Colon (tissue), 2 donors: ENCODE measurements around the gene FADS6.

Experiments used
- FAIRE-seq: peaks from 2 replicates; lab custom pipeline; 2012; peaks lifted over from hg19 to GRCh38; lab: Jason Lieb, UNC
- donor health status: control.
- donor health status: control.

Gene FADS6

DNA sequence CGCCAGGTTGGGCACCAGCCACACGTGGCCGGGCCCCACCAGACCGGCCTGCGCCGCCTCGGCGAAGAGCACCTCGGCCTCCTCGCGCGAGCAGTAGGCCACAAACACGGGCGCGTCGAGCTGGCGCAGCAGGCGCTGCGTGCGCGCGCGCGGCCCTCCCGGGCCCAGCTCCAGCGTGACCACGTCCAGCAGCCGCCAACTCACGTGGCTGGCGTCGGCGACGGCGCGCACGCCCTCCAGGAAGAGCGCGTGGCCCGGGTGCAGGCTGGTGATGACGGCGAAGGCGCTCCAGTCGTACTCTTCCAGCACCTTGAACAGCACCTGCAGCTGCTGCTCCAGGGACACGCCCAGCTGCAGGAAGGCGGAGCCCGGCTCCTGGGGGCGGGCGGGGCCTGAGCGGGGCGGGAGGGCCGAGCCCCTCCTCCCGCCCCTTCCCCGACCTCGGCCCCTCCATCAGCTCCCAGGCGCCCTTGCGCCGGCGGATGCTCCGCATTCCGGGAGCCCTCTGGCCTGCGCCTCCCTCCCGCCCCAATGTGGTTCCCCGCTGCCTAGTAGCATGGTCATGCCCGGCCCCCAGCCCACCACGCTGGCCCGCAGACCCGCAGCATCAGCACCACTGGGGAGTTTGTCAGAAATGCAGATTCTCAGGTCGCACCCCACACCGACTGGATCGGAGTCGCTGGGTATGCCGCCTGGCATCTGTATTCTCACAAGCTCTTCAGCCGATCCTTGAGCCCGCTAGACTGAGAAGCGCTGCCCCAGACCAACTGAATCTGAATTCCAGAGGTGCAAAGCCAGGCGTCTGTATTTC, 41.0 kb downstream of the FADS6 start:
- no peak for FAIRE-seq

DNA sequence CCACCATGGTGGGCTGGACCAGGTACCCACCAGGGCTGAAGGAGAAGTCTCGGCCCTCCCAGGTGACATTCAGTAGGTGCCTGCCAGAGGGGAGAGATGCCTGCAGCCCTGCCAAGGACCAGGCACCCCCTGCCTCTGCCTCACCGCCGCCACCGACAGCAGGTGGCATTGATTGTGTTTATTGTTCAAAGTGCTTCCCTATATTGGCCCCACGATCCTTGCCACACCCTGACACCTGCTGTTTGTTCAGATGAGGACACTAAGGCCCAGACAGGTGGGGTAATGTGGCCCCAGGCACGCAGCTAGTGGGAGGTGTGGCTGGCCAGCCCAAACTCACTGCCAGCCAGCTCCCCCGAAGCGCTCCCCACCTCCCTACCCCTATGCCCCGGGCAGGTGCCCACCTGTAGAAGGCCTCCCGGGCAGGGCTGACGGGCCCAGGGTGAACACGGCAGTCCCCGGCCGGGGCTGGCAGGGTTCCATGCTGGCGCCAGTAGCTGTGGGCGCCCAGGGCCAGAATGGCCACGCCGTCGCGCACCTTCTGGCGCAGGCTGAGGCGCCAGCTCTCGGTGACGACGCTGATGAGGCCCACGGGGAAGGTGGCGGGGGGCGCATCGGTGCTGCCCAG, 41.7 kb downstream of the FADS6 start:
- FAIRE-seq, result no peak

DNA sequence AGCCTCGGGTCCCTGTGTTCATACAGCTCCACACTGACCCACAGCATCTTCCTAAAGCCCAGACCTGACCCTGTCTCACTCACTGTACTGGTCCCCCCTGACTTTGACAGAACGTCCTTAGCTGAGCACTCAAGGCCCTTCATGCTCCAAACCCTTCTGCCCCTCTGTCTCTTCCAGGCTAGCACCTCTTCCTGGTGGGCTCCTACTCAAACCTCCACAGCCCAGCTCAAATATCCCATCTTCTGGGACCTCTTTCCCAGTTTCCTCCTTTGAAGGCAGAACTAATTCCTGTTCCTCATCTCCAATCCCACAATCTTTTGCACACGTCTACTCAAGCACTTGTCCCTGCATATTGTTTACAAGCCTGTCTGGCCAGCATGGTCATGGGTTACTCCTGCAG, 42.5 kb downstream of the FADS6 start:
- FAIRE-seq, result no peak

DNA sequence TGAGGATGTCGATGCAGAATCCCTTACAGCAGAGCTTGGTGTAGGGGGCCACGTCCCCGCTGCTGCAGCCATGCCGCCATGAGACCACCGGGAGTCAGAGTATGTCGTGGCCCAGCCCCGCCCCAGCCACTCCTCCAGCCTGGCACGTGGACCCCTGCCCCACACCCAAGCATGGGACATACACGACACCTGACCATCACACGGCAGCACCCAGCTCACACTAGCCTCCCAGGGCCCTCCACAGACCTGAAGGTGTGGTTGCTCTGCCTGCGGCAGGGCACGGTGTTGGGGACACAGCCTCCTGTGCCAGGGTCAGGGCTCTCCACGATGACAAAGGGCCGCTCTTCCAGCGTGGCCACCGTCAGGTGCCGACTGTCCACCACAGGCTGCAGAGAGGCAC, 43.1 kb downstream of the FADS6 start:
- no peak for FAIRE-seq

DNA sequence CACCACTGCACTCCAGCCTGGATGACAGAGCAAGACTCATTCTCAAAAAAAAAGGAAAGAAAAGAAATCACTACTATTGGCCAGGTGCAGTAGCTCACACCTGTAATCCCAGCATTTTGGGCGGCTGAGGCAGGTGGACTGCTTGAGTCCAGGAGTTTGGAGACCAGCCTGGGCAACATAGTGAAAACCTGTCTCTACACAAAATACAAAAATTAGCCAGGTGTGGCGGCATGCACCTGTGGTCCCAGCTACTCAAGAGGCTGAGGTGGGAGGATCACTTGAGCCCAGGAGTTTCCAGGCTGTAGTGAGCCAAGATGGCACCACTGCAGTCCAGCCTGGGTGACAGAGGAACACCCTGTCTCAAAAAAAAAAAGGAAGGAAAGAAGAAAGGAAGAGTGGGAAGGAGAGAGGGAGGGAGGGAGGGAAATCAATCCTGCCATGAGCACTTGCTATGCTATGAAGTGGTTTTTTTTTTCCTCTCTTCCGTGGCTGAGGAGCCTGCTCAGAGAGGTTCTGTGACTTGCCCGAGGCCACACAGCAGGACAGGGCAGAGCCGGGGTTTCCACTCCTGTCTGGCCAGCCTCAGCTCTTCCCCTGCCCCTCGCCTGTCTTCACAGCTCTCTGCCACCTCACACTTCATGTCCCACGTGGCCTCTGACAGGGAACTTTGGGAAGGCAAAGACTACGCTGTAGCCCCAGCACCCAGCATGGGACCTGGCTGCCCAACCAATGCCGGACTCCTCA, 44.6 kb downstream of the FADS6 start:
- no peak for FAIRE-seq

DNA sequence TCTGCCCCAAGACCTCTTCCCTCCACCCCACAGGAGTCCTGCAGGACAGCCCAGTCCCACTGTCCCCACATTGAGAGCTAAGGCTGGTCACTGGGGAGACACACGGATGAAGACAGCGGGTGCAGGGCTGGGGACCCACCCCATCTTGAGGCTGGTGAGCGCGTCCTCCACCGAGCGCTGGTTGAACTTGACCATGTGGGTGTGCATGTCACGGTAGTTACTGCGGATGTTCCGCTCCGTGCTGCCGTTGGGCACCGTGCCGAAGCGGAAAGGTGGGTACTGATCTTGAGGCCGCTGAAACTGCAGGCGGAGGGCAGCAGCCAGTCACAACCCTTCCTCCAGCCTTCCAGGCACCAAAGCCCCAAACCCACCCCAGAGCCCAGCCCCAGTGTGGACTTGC, 46.8 kb downstream of the FADS6 start:
- FAIRE-seq, result no peak

DNA sequence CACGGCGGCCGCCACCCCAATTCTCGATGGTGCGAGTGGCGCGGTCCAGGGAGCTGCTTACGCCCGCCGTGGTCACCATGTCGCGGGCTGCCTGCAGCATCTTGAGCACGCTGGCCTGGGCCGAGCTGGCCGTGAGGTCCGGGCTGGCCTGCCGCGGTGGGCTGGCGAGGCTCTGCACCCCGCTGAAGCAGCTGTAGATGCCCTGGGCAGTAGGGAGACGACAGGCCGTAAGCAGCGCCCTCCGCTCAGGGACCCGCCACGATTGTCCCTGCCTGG, 50.1 kb downstream of the FADS6 start:
- no peak for FAIRE-seq

DNA sequence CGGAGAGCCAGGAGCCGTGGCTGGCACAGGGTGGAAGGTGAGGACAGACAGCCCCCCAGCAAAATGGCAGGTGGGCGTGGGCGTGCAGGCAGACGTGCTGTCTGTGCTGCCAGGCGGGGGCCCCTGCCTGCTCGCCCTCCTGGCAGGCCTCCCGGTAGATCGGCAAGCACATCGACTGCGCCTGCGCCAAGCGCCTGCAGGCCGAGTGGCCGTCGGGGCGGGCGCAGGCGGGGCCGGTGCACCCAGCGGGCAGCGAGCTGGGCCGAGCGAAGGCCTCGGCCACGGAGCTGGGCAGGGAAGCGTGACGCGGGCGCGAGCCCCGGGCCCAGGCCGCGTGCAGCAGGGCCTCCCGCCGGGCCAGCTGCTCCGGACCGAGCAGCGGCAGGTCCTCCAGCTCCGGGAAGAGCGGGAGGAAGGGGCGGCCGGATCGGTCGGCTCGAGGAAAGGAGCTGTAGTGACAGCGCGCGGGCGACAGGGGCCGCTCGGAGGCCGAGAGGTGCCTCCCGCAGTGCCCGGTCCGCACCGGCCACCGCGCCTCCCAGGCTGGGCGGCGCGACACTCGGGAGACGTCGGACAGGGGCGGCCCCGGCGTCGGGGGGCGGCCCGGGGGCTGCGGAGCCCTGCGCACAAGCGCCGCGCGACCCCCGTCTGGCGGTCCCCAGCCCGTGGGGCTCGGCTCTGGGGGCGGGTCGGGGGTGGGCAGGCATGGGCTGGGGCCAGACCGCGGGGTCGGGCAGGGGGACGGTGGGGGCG, 50.7 kb downstream of the FADS6 start:
- no peak for FAIRE-seq

DNA sequence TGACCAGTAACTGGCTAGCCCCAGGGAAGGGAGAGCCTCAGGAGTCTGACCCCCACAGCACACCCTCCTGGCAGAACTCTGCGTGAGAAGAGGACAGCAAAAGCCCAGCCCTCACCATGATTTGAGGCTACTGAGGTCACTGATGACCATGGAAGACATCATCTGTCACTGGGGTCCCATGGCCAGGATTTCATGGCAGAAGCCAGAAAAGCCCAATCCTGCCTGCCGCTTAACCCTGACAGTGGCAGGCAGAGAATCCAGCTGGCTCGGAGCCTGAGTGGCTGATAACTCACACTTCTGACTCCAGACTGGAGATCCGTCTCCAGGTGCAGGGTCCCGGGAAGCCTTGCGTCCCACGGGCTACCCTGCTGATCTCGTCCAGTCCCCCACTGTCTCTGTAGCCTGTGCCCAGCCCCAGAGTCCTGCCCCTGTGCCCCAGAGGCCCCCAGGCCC, 51.3 kb downstream of the FADS6 start:
- no peak for FAIRE-seq

DNA sequence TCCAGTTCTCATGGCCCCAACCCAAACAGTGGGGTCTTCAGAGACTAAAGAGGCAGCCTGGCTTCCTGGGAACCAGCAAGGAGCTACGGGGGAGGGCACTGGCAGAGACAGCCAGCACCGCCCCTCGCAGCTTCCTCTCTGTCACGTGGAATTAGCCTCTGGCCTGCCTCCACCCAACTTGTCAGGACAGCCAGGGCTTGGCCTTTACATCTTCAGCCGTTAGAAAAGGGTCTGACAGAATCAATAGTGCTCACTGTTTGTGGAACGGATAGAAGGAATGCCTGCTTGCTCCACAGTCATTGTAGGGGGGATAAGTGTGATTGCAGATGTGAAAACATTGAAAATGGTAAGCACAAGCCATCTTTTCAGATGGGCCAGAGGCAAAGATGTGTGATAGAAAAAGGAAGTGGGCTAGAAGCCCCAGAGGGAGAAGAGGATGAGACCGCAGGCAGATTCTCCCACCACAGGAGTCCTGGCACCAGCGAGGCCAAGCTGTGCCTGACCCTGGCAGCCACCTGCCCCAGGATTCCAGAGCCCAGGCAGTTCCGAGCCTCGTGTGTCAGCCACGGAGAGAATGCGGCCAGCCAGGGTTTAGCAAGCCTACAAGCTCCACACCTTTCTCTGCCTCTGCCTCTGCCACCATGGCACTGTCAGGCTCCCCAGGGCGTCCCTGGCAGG, 52.3 kb downstream of the FADS6 start:
- no peak for FAIRE-seq

DNA sequence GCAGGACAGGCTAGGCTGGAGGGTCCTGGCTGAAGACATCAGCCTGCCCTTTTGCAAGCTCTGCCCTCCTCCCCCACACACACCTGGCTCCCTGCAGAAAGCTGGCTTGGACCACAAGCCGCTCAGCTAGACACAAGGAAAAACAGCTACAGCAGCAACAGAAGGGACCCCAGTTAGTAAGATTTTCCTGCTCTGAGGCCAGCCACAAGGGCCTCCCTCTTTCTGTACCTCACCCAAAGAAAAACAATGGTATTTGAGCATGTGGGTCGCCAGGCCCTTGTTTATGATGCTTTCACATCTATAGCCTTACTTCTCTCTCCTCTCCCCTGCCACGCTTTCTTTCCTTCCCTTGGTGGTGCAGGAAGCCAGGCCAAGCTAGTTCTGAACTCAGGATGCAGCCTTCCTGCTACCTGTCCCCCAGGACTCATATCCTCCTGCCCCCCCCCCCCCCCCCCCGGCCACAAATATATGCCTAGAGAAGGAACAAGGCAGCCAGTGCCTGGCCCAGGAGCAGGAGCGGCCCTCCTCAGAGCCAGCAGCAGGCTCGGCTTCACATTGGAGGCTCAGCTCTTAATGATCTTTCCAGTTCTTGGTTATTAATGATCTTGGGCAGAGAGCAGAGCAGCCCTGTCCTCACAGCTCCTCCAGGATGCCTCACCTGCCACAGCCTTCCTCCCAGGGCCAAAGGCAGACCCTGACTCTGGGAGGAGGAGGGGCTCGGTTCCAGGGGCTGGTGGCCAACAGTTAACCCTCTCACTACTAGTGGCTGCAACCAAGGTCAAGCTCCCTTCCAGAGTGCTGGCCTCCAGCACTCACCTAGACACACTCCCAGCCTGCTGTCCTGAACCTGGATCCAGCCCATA, 53.2 kb downstream of the FADS6 start:
- FAIRE-seq, result no peak

DNA sequence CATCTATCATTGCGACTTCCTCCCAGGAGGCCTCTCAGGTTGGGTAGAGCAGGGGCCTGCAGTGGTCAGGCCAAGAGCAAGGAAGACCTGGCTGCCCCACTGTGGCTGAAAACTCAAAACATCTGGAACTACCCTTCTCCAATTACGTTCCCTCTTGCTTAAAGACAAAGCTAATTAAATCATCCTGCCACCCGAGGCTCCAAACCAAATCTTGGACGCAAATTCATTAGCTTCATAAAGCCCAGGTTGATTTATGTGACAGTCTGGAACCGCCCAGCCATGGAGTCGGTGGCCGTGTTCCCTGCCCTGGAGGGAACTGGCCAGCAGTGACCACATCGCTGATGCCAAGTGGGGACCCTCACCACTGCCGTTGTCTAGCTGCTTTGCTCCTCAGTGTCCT, 55.2 kb downstream of the FADS6 start:
- FAIRE-seq, result no peak

DNA sequence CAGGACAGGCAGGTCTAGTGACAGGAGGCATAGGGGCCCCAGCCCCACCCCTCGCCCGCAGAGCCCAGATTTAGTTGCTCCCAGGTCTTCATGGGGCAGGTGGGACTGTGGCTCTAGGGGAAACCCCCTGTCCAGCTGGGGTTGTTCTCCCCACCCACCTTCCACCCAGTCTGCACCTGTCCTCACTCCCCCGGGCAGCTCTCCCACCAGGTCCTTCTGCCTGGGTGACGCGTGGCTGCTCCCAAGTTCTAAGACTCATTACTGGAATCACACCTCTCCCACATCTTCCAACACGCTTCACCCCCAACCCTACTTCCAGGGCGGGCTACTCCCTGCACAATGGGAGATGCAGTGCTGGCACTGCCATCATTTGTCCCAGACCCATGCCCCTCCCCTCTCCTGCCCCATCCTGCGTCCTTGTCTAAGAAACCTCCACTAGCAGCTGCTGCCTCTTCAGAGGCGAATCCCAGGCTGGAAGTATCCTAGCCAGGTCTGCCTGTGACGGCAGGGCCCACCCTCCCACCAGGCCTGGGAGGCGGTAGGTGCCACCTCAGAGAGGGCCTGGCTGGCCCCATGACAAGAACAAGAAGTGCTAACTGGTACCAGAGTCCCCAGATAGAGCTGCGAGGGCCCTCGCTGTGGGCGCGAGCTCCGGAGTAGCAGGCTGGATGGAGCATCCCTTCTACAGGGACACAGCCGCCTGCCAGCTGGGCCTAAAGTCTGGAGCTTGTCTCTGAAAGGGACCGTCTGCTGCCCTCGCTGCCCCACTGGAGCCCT, 56.6 kb downstream of the FADS6 start:
- FAIRE-seq, result no peak

DNA sequence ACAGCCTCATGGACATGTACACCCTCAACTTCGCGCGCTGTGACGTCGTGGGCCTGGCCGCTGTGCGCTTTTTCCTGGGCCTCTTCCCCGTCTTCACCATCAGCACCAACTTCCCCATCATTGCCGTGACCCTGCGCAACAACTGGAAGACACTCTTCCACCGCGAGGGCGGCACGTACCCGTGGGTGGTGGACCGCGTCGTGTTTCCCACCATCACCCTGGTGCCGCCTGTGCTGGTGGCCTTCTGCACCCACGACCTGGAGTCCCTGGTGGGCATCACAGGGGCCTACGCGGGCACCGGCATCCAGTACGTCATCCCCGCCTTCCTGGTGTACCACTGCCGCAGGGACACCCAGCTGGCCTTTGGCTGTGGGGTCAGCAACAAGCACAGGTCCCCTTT, 57.2 kb downstream of the FADS6 start:
- FAIRE-seq, result no peak

DNA sequence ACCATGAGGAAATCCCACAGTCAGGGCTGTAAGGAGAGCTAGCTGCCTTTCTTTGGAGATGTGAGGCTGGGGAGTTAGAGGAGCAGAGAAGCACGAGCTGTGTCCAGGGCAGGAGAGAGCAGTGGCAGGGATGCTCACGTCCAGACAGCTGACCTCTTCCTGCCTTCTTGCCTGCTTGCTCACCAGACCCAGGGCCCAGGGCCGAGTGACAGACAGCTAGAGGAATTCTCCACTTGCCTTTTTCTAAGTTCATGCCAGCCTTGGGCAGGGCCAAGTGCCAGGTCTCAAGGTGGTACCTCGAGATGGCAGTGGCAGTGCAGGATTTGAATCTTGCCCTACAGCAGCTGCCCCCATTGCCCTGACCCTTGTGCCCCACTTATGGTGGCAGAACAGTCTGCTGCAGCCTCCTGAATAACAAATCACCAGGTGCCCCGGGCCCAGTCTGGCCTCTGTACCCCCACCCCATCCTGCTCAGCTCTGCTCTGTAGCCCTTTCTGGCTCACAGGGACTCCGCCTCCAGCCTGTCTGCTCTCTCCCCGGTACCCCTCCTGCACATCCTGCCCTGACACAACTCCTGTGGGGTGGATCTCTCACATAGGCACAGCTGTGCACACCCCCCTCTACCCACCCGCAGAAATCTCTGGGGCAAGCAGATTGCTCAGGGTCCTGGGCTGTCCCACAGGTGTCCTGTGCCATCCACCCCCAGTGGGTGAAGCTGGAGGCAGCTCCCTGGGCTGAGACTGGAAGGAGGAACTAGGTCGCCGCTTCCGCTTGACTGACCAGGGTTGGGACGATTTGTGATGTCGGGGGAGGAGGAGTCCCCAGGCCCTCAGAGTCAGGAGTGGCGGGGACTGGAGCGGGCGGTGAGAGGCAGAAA, 59.7 kb downstream of the FADS6 start:
- FAIRE-seq, result no peak

DNA sequence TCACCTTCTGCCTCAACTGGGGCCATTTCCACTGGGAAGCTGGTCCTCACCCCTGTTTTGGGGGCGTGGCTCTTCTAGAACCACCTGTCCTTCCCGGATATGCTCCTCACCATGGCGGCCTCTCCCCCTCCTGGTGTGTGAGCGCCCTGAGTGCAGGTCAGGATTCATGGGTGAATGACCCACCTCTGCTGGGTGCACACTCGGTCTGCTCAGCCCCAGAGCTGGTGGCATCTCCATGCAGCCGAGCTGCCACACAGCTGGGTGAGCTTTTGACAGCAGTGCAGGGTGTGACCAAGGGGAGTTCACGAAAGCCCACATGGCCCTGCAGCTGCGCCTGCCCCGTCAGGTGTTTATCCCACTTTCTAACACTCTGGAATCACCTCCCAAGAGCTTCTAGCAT, 61.0 kb downstream of the FADS6 start:
- FAIRE-seq, result no peak

DNA sequence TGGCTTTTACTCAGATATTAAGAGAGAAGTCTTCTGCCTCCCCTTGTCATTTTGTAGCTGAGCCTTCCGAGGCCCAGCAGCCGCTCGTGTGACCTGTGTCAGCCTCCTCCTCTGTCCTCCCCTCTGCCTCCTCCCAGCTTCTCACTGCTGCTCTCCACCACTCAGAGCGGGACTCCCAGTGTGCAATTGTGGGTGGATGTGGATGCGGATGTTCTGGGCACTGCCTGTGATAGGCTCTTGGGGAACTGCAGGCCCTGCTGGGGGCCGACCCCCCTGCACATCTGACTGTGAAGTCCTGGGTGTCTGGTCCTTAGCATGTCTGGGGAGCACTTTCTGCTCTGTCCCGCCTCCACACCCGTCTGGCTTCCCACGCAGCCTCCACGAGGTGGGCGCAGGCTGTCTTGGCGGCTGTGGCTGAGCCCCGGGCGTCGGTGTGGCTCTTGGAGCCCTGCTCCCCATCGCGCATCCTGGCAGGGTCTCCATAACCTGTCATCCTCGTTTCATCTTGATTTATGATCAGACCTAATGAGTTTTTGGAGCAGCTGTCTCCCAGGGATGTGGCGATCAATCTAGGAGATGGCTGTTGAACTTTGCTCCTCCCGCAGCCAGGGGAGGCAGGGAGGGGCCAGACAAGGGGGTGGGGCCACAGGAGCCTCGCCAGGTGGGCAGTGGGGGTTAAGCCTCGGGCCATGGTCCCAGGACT, 61.8 kb downstream of the FADS6 start:
- no peak for FAIRE-seq

DNA sequence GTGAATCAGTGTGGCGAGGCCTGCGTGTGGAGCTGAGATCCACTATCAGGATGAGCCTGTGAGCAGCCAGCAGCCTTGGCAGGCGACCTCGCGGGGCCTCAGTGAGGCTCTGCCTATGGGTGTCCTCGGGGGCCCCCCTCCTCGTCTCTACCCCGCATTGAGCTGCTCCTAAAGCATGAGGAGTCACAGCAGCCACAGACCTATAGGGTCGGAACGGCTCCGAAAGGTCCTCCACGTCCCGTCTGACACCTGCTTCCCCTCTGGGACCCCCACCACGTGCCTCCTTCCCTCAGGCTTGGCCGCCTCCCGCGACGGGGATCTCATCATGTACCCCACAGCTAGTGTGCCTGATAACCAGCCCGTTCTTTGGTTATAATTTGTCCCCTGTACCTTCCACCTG, 62.6 kb downstream of the FADS6 start:
- FAIRE-seq, result no peak

DNA sequence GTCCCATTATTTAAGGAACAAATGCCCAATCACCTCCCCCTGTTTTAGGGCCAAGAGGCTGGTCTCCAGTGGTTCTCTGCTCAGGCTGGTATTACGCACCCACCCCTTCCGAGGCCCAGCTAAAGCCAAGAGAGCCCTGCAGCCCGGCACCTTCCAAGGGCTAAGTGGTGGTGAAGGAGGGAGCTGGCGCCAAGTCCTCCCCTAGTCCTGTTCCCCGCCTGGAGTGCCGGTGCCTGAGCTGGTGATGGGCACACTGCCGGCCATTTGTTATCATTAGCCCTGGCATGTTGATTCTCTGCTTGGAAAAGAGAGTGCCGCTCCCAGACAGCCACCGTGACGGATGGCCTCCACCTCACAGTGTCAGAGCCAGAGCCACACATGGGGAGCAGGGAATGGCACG, 65.6 kb downstream of the FADS6 start:
- no peak for FAIRE-seq
